GM20431 (cell line): Measurements from ENCODE around the gene RICTOR.

Source experiments
- in situ Hi-C: fragments of 300-500 bp; cut with MseI, MboI; formaldehyde crosslinking; loops from one replicate; pipeline ENCODE4 v1.15.0; 2020; ENCODE audit warnings: low sequenced_read_pairs; ENCODE audit not compliant: unreplicated experiment

Gene RICTOR

GRCh38 chr5:39074017-39074814 lies at the start of gene RICTOR:
RICTOR (minus strand) TSS chr5:39074399; CDS start chr5:39074377, 22 bp downstream.
- in situ Hi-C loops = no loop called here

- in situ Hi-C loops = no loop called here
These were observed 47.7 kb upstream of the RICTOR start for GRCh38 chr5:39121922-39122321.

- in situ Hi-C loops = no loop called here
These were observed 47.1 kb upstream of the RICTOR start for GRCh38 chr5:39121315-39121714.

GRCh38 chr5:39120052-39120420 lies 45.8 kb upstream of the RICTOR start:
- in situ Hi-C loops = no loop called here

- in situ Hi-C loops = no loop called here
These were observed 45.3 kb upstream of the RICTOR start for GRCh38 chr5:39119404-39120051.

- in situ Hi-C loops = no loop called here
These were observed 44.4 kb upstream of the RICTOR start for GRCh38 chr5:39118638-39119037.

GRCh38 chr5:39117401-39117800 lies 43.2 kb upstream of the RICTOR start:
- in situ Hi-C loops = no loop called here

GRCh38 chr5:39116344-39117170 lies 42.4 kb upstream of the RICTOR start:
- in situ Hi-C loops = no loop called here

- in situ Hi-C loops = no loop called here
These were observed 41.6 kb upstream of the RICTOR start for GRCh38 chr5:39115644-39116343.

GRCh38 chr5:39114155-39114554 lies 40.0 kb upstream of the RICTOR start:
- in situ Hi-C loops = no loop called here

GRCh38 chr5:39113354-39113953 lies 39.3 kb upstream of the RICTOR start:
- in situ Hi-C loops = no loop called here

GRCh38 chr5:39109606-39110005 lies 35.4 kb upstream of the RICTOR start:
- in situ Hi-C loops = no loop called here

GRCh38 chr5:39108987-39109386 lies 34.8 kb upstream of the RICTOR start:
- in situ Hi-C loops = no loop called here

GRCh38 chr5:39107350-39107749 lies 33.2 kb upstream of the RICTOR start:
- in situ Hi-C loops = no loop called here

GRCh38 chr5:39106322-39106721 lies 32.1 kb upstream of the RICTOR start:
- in situ Hi-C loops = no loop called here

- in situ Hi-C loops = no loop called here
These were observed 30.0 kb upstream of the RICTOR start for GRCh38 chr5:39104221-39104620.

GRCh38 chr5:39102684-39103155 lies 28.5 kb upstream of the RICTOR start:
- in situ Hi-C loops = no loop called here

GRCh38 chr5:39100851-39101396 lies 26.7 kb upstream of the RICTOR start:
- in situ Hi-C loops = no loop called here

GRCh38 chr5:39100301-39100850 lies 26.2 kb upstream of the RICTOR start:
- in situ Hi-C loops = no loop called here
